Measurements from ENCODE around the gene INAVA.

- TF ChIP-seq CTCF (IDR thresholded peaks at IDR 0.05) = peak; percentile 47
- no peak for TF ChIP-seq EZH2 (IDR thresholded peaks at IDR 0.05)
Observed at GRCh38 chr1:200916152-200916551, 21.5 kb downstream of the INAVA start.

Measured in neural progenitor cell (in vitro differentiated cells).